CD14-positive monocyte (primary cell): ENCODE data around the gene B4GALT6. TPM values are rescaled to one million over a fixed set of nuclear protein-coding genes. Genes with fewer than 3 reads are reported as not detected.

Experiments
- DNase-seq, 3 donors: peaks; one replicate each; pipeline ENCODE4 v3.0.0-alpha.2; 2011 to 2022
- H2AFZ ChIP-seq: 2 replicates; pipeline ENCODE4 v1.6.0; 2012; ENCODE audit warnings: mild to moderate bottlenecking, low read depth, low read length, inconsistent platforms; ENCODE audit not compliant: insufficient read depth, poor library complexity, severe bottlenecking
- H3K27ac ChIP-seq, 2 donors: 1 replicate in 1 of 2; 2 replicates in 1 of 2; pipeline ENCODE4 v1.5.1; 2012 to 2013; ENCODE audit warnings: low read length in 2 of 2, control low read depth in 1 of 2, inconsistent platforms in 1 of 2, low read depth in 1 of 2, mild to moderate bottlenecking in 1 of 2
- H3K27me3 ChIP-seq, 2 donors: one replicate each; pipeline versions ENCODE4 v1.6.0 to v1.6.1; 2011 to 2013; ENCODE audit warnings: low read length in 2 of 2; ENCODE audit not compliant: control insufficient read depth in 2 of 2, insufficient read depth in 2 of 2
- H3K36me3 ChIP-seq, 2 donors: replicated peaks in 1 of 2; 1 replicate in 1 of 2; 2 replicates in 1 of 2; pipeline versions ENCODE4 v1.5.1 to v1.6.1; 2012 to 2013; ENCODE audit warnings: low read length in 2 of 2, control low read depth in 1 of 2, inconsistent platforms in 1 of 2, mild to moderate bottlenecking in 1 of 2; ENCODE audit not compliant: insufficient read depth in 2 of 2, control insufficient read depth in 1 of 2
- H3K4me1 ChIP-seq, 2 donors: 1 replicate in 1 of 2; 2 replicates in 1 of 2; pipeline versions ENCODE4 v1.5.1 to v1.6.1; 2012 to 2013; ENCODE audit warnings: low read length in 2 of 2, control low read depth in 1 of 2, inconsistent platforms in 1 of 2, mild to moderate bottlenecking in 1 of 2, moderate library complexity in 1 of 2; ENCODE audit not compliant: insufficient read depth in 2 of 2, control insufficient read depth in 1 of 2
- H3K4me2 ChIP-seq: replicated peaks from 2 replicates; pipeline ENCODE3; 2012; ENCODE audit warnings: low read length, moderate library complexity, mild to moderate bottlenecking; ENCODE audit not compliant: poor library complexity, severe bottlenecking; ENCODE audit errors: extremely low read depth
- H3K4me3 ChIP-seq, 3 experiments: fragments of 200-600 bp in 1 of 3; sonication (generic) in 1 of 3; replicated peaks in 1 of 3; 1 replicate in 2 of 3; 2 replicates in 1 of 3; pipeline ENCODE4 v1.5.1; 2011 to 2013; ENCODE audit warnings: low read length in 3 of 3, mild to moderate bottlenecking in 3 of 3, control low read depth in 2 of 3, low read depth in 2 of 3, inconsistent platforms in 1 of 3, moderate library complexity in 1 of 3
- H3K79me2 ChIP-seq: 2 replicates; pipeline ENCODE4 v1.6.0; 2012; ENCODE audit warnings: mild to moderate bottlenecking, control low read depth, inconsistent platforms, low read length, moderate library complexity; ENCODE audit not compliant: insufficient read depth
- H3K9ac ChIP-seq: 2 replicates; pipeline ENCODE4 v1.6.0; 2017; ENCODE audit warnings: low read length, mild to moderate bottlenecking; ENCODE audit not compliant: insufficient read depth, poor library complexity, severe bottlenecking
- H3K9me3 ChIP-seq, 2 donors: replicated peaks in 1 of 2; 1 replicate in 1 of 2; 2 replicates in 1 of 2; pipeline versions ENCODE4 v1.5.1 to v1.6.1; 2012 to 2013; ENCODE audit warnings: low read length in 2 of 2, control low read depth in 1 of 2; ENCODE audit not compliant: control insufficient read depth in 1 of 2, insufficient read depth in 1 of 2
- H4K20me1 ChIP-seq: 2 replicates; pipeline ENCODE4 v1.6.0; 2012; ENCODE audit warnings: mild to moderate bottlenecking, low read length, control low read depth, moderate library complexity; ENCODE audit not compliant: insufficient read depth
- H3K27ac Mint-ChIP-seq, 7 donors: one replicate each; pipeline ENCODE4 v1.8.0; 2020; ENCODE audit warnings: mild to moderate bottlenecking in 7 of 7, mixed read lengths in 7 of 7, moderate library complexity in 6 of 7, inconsistent platforms in 2 of 7
- H3K27me3 Mint-ChIP-seq, 3 donors: one replicate each; pipeline ENCODE4 v1.8.0; 2021 to 2022; ENCODE audit warnings: low read depth in 3 of 3, mild to moderate bottlenecking in 3 of 3, mixed read lengths in 3 of 3, moderate library complexity in 3 of 3, inconsistent platforms in 1 of 3
- H3K36me3 Mint-ChIP-seq, 2 donors: one replicate each; pipeline ENCODE4 v1.8.0; 2020; ENCODE audit warnings: mixed read lengths in 2 of 2, inconsistent platforms in 1 of 2, mild to moderate bottlenecking in 1 of 2
- H3K4me1 Mint-ChIP-seq: one replicate; pipeline ENCODE4 v1.8.0; 2020; ENCODE audit warnings: mild to moderate bottlenecking, mixed read lengths
- H3K4me3 Mint-ChIP-seq, 2 donors: one replicate each; pipeline ENCODE4 v1.8.0; 2020; ENCODE audit warnings: mild to moderate bottlenecking in 2 of 2, mixed read lengths in 2 of 2, moderate library complexity in 1 of 2
- H3K9me3 Mint-ChIP-seq, 7 donors: one replicate each; pipeline ENCODE4 v1.8.0; 2020 to 2022; ENCODE audit warnings: mixed read lengths in 7 of 7, mild to moderate bottlenecking in 6 of 7, moderate library complexity in 6 of 7, inconsistent platforms in 2 of 7
- CTCF ChIP-seq: fragments of 200-600 bp; IDR thresholded peaks from one replicate; pipeline ENCODE4 v1.8.0; 2022; ENCODE audit warnings: antibody characterized with exemption, mild to moderate bottlenecking
- WGBS: methylation state at CpG from one replicate; pipeline ENCODE4 v1.1.5; 2013; ENCODE audit warnings: missing lambda C conversion rate; ENCODE audit not compliant: insufficient coverage; 5-methylcytosine and 5-hydroxymethylcytosine counted together
- intact Hi-C, 2 donors: fragments of 100-400 bp; cut with micrococcal nuclease; formaldehyde crosslinking; loops; one replicate each; pipeline versions ENCODE4 v1.15.0 to v1.15.1; 2023
- polyA plus RNA-seq, 3 donors: library from polyadenylated mRNA; depleted of rRNA in 1 of 3; unstranded in 2 of 3; stranded (reverse) in 1 of 3; fragments of 300-500 nt in 2 of 3; fragments of >200 nt in 1 of 3; fragmentation: Illumina TruSeq in 2 of 3; gene quantifications; 1 replicate in 2 of 3; 2 replicates in 1 of 3; pipeline ENCODE4 v1.2.3, GENCODE V29; 2012 to 2021

B4GALT6 gene
- polyA plus RNA-seq, 3 donors: 0.09 to 0.68 (median 0.12) TPM

- no peak for TF ChIP-seq CTCF
- no peak overlapping the region for H3K27ac ChIP-seq
- no peak overlapping the region for H2AFZ ChIP-seq
- no peaks in the 10 kb centered on the region for H3K79me2 ChIP-seq
- no peaks in the 10 kb centered on the region for H4K20me1 ChIP-seq
- H3K36me3 Mint-ChIP-seq: peaks cover 9 to 12% of the 10 kb centered on the region in 2 donors
- H3K4me1 Mint-ChIP-seq: peaks cover 22% of the 10 kb centered on the region
- H3K9me3 Mint-ChIP-seq: peaks cover 0 to 1% (median 0%) of the 10 kb centered on the region in 7 donors
- no peak overlapping the region for H3K4me2 ChIP-seq
- intact Hi-C loops: no loop called here
- H3K27me3 ChIP-seq: no peaks in the 10 kb centered on the region
- H3K27ac Mint-ChIP-seq: no peak overlapping the region
- no peak overlapping the region for H3K4me3 Mint-ChIP-seq
- no peaks in the 10 kb centered on the region for H3K9me3 ChIP-seq
- peaks cover 10 to 15% of the 10 kb centered on the region in 2 donors for H3K4me1 ChIP-seq
- no CpG with 5 or more reads among the region's 2 CpGs for WGBS
- H3K9ac ChIP-seq: no peak overlapping the region
- no peaks in the 10 kb centered on the region for H3K27me3 Mint-ChIP-seq
- no peak overlapping the region for H3K4me3 ChIP-seq
- no peaks in the 10 kb centered on the region for H3K36me3 ChIP-seq
- peak in 2 of 3 donors; percentile 8 to 75 for DNase-seq
Observed at GRCh38 chr18:31648966-31649429, 35.4 kb downstream of the B4GALT6 start.

- Histone ChIP-seq H2AFZ (no peak overlapping the region), H3K9me3 (no peaks in the 10 kb centered on the region), H3K27ac (no peak overlapping the region), H3K4me2 (no peak overlapping the region), H4K20me1 (no peaks in the 10 kb centered on the region), H3K79me2 (no peaks in the 10 kb centered on the region), H3K9ac (no peak overlapping the region), H3K4me1 (peaks cover 10 to 15% of the 10 kb centered on the region in 2 donors), H3K27me3 (no peaks in the 10 kb centered on the region), H3K36me3 (no peaks in the 10 kb centered on the region), H3K4me3 (no peak overlapping the region)
- Mint-ChIP-seq H3K27me3 (no peaks in the 10 kb centered on the region), H3K36me3 (peaks cover 9 to 13% of the 10 kb centered on the region in 2 donors), H3K27ac (no peak overlapping the region), H3K4me1 (peaks cover 22% of the 10 kb centered on the region), H3K4me3 (no peak overlapping the region), H3K9me3 (peaks cover 0 to 1% (median 0%) of the 10 kb centered on the region in 7 donors)
- WGBS: 100% methylated on average over 1 of the region's 2 CpGs
- intact Hi-C loops: no loop called here
- no peak for TF ChIP-seq CTCF
- DNase-seq: no peak
Observed at GRCh38 chr18:31648458-31648857, 35.9 kb downstream of the B4GALT6 start.
